ENCODE measurements around the gene PSORS1C2.

Gene PSORS1C2

GRCh38 chr6:31140643-31141042, 1.8 kb upstream of the PSORS1C2 start:
- no peak for DNase-seq (ENCODE audit: low read depth in 2 of 2)

- peak; percentile 62 to 67 for DNase-seq (ENCODE audit: low read depth in 2 of 2)
These were observed 733 bp upstream of the PSORS1C2 start for GRCh38 chr6:31139599-31139998.

- DNase-seq (ENCODE audit: low read depth in 2 of 2): no peak
These were observed 3.2 kb downstream of the PSORS1C2 start for GRCh38 chr6:31135710-31136109.

GRCh38 chr6:31132806-31133205, 6.1 kb downstream of the PSORS1C2 start:
- DNase-seq (ENCODE audit: low read depth in 2 of 2): no peak

DNA sequence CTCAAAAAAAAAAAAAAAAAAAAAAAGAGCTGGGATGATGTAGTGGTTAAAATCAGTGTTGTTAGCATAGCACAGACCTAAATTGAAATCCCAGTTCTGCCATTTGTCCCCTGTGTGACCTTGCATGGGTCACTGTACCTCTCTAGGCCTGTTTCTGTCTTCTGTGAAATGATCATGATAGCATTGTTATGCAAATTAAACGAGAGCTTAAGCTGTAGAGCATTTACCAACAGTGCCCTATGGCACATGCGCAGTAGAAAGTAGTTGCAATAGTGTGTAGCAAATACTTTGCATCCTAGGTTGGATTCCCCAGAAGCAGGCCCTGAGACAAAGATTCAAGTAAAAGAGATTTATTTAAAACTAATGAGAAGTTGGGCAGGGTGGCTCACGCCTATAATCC, 7.3 kb downstream of the PSORS1C2 start:
- DNase-seq (ENCODE audit: low read depth in 2 of 2): no peak

DNA sequence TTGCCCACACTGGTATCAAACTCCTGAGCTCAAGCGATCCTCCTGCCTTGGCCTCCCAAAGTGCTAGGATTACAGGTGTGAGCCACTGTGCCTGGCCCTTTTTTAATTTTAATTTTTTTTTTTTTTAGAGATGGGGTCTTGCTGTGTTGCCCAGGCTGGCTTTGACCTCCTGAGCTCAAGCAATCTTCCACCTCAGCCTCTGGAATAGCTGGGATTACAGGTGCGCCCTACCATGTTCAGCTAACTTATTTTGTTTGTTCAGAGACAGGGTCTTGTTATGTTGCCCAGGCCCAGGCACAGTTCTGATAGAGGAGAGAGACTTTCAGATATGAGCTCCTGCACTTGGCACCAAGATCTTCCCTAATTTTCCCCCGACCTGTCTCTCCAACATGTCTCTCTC, 8.1 kb downstream of the PSORS1C2 start:
- no peak for DNase-seq (ENCODE audit: low read depth in 2 of 2)

DNA sequence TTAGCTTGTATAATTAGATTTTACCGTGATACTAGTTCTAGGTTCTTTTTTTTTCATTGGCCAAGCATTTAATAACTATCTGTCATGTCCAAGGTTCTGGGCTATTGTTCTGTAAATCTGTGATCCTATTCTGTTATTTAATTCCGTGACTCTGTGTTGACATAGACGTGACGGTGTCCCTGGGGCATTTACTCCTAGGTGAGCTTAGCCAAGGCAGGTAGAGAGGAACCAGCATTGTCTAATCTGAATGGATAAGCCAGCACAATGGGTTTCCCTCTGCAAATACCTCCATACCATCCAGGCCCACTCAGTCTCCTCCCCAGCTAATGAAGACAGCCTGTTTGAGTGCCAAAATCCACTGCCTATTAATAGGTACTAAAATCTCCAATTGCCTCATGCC, 9.7 kb downstream of the PSORS1C2 start:
- DNase-seq (ENCODE audit: low read depth in 2 of 2): no peak

- DNase-seq (ENCODE audit: low read depth in 2 of 2): no peak
These were observed 10.7 kb downstream of the PSORS1C2 start for GRCh38 chr6:31128093-31128676.

DNA sequence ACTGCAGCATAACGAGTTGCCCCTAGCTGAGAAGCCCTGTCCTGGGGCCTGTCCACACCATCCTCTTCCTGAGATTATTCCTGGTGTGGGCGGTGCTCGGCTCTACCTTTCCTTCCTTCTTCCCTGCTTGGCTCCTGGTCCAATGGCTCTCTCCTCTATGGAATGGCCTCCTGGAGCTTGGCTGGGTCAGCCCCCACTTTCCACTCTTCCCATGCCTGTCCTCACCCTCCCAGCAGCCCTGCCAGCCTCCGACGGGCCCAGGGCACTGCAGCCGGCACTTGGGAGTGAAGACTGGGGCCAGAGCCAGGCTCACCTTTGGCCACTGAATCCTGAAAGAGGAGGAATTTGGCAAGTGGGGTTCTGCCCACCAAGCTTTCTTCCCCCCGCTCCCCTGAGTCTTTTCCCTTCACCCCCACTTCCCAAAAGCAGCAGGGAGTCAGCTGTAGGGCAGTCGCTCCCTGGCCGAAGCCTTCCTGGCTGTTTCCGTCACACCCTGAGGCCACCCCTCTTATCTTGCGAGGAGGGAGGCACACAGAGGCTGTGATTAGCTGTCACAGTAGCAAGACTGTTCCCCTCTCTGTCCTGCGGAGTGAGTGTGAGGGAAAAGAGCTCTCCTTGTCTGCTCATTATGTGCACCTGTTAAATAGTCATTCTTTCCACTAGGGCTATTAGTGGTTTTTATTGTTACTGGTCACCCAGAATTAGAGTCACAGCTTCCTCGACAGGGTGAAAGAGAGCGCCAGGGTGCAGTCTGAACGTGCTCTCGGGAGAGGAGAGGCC, 12.3 kb downstream of the PSORS1C2 start:
- no peak for DNase-seq (ENCODE audit: low read depth in 2 of 2)

GRCh38 chr6:31125586-31126363, 13.1 kb downstream of the PSORS1C2 start:
- DNase-seq (ENCODE audit: low read depth in 2 of 2): peak in 1 of 2 experiments; percentile 20

DNA sequence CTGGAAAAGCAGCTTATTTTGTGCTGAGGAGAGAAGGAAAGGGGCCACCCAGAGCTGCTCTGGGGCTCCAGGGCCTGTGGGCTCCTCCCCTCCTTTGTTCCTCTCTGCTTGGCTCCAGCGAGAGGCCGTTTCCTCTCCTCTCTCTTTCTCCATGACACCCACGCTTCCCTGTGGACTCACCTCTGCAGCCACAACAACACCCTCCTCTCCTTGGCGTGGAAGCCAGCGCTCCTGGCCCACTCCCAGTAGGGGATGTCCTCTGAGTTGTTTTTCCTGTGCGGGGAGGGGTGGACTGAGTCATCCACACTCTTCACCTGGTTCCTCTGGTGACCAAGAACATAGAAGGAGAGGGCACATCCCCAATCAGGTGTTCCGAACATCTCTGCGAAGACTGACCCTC, 13.7 kb downstream of the PSORS1C2 start:
- no peak for DNase-seq (ENCODE audit: low read depth in 2 of 2)

DNA sequence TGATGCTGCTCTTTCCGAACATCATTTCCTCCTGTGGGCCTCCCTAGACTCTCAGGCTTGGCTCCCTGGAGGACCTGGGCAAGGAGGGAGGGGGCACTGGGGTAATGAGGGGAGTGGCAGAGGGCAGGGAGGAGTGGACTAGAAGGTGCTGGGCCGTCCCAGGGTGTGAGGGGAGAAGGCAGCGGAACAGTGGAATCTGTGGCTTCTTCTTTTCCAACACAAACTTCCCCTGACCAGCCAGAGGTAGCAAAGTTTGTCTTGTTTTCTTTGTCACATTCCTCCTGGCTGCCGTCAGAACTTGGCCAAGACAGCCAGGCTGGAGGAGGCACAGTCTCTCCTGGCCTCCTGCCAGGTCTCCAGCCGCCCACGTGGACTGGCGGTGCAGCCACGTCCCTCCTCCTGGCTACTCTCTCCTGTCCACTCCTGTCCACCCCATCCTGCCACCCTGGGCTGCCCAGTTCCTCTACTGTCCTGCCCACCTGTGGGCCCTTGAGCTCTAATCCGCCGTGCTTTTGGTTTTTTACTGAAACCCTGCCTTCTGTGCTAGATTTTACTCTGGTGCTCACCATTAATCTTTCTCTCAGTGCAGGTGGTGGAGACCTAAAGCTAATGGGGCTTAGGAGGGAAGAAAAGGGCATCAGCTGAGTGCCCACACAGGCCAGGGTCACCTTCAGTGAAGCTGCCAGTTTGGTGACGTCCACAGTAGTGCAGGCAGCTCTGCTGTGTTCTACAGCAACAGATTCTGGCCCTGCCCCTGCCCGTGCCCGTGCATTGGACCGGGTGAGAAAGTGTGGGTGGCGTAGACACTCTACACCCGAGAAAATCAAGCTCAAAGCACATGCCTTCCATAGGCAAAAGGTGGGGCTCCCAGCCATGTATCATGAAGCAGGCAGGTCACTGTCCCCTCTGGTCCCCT, 15.8 kb downstream of the PSORS1C2 start:
- DNase-seq (ENCODE audit: low read depth in 2 of 2): no peak

- no peak for DNase-seq (ENCODE audit: low read depth in 2 of 2)
These were observed 17.6 kb downstream of the PSORS1C2 start for GRCh38 chr6:31121131-31121790.

DNA sequence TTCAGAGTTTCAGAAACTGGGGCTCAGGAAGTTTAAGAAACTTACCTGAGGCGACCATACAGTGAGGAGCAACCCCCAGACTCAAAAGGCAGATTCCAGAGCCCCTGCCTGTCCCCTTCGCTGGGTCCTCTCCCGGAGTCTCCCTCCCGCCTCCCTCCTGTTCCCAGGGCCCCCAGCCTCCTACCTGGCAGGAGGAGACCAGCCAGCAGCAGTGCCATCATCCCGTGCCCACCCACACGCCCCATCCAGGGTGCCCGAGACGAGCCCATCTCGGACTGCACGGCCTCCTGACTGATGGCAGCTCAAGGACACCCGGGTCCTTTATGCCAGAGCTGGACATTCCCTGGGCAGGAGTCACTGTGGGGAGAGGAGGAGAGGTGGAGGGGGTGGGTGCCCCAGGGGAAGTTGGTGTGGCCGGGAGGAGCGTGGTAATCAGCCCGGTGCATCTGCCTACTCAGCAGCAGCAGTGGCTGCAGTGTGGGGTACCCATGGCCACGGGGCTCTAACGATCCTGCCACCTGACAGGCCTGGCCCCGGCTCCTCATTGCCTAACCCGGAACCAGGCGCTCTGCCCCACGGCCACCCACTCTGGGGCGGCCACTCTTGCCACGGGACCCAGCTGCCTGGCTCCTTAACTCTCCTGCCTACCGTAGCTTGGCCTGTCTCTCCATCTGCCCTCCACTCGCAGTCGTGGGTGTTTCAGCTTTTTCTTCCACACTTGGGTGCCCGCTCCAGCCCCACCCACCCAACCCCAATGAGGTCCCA, 18.5 kb downstream of the PSORS1C2 start, which contains the start of gene CDSN:
CDSN (minus strand) TSS at position 296 of the 765 bp plus-strand sequence; CDS start at position 269, 27 bp downstream.
- DNase-seq (ENCODE audit: low read depth in 2 of 2): no peak

- DNase-seq (ENCODE audit: low read depth in 2 of 2): no peak
These were observed 20.7 kb downstream of the PSORS1C2 start for GRCh38 chr6:31118178-31118577.

DNA sequence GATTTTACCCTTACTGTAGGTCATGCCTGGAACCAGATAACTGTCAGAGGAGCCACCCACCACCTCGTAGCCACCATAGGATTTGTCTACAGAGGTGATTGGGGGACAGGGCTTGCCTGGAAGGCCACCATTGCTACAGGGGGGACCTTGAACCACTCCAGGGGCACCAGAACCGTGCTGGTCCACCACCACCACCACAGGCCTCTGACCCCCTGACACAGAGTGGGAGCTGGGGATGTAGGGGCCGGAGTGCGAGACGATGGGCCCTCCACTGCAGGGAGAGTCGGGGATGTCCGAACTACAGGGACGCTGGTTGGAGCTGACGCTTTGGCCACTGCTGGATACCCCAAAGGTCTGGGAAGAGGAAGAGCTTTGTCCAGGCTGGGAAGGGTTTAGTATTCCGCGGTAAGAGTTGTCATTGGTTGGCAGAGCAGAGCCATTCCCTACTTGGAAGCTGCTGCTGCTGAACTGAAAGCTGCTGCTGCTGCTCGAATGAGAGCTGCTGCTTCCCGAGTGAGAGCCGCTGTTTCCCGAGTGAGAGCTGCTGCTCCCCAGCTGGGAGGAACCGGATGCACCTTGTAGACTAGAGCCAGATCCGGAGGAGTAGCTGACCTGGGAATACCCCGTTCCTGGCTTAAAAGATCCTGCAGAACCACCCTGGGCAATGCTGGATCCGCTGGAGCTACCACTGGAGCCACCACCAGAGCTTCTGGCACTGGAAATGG, 22.0 kb downstream of the PSORS1C2 start:
- DNase-seq (ENCODE audit: low read depth in 2 of 2): no peak

DNA sequence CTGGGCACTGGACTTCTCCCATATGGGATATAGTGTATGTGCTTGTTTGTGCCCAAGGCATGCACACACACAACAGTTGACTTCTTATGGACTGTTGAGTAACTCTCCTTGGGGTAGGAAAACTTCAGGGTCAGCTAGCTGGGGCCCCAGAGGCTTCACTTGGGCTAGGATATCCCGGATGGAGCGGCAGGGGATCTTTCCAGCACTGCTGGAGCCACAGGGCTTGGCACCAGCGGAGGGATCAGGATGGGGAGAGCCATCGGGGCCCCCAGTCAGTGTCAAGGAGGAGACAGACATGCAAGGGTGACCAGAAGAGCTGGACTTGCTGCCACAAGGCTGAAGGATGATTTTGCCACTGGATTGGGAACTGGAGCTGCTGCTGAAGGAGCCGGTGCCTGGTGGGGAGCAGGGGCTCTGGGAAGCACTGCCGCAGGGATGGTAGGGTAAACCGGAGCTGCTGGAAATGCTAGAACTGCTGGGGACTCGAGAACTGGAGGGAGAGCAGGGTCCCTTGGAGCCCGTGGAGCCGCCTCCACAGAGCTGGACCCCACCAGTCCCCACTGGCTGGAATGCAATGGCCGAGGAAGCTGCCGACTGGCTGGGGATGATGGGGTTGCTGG, 22.8 kb downstream of the PSORS1C2 start:
- no peak for DNase-seq (ENCODE audit: low read depth in 2 of 2)

- peak in 1 of 2 experiments; percentile 51 for DNase-seq (ENCODE audit: low read depth in 2 of 2)
These were observed 23.7 kb downstream of the PSORS1C2 start for GRCh38 chr6:31114970-31115849.
